NCI-H2107 (cell line): Measurements from ENCODE around the gene SPOCK1.

Source experiments
- DNase-seq: peaks from one replicate; lab custom pipeline; 2025; lab: John Stamatoyannopoulos, UW

Gene SPOCK1

GRCh38 chr5:137441476-137441875 lies 57.6 kb downstream of the SPOCK1 start:
- no peak for DNase-seq

GRCh38 chr5:137440795-137441194 lies 58.3 kb downstream of the SPOCK1 start:
- no peak for DNase-seq

GRCh38 chr5:137439645-137440044 lies 59.5 kb downstream of the SPOCK1 start:
- DNase-seq = no peak

GRCh38 chr5:137438932-137439331 lies 60.2 kb downstream of the SPOCK1 start:
- no peak for DNase-seq

- DNase-seq = no peak
Observed at GRCh38 chr5:137437774-137438173, 61.4 kb downstream of the SPOCK1 start.

- no peak for DNase-seq
Observed at GRCh38 chr5:137433539-137433938, 65.6 kb downstream of the SPOCK1 start.

- DNase-seq = no peak
Observed at GRCh38 chr5:137432376-137432775, 66.8 kb downstream of the SPOCK1 start.

GRCh38 chr5:137431051-137431450 lies 68.1 kb downstream of the SPOCK1 start:
- no peak for DNase-seq

GRCh38 chr5:137415231-137415681 lies 83.9 kb downstream of the SPOCK1 start:
- DNase-seq = no peak

GRCh38 chr5:137414112-137414755 lies 84.9 kb downstream of the SPOCK1 start:
- DNase-seq = no peak

- no peak for DNase-seq
Observed at GRCh38 chr5:137412136-137412535, 87.0 kb downstream of the SPOCK1 start.

- no peak for DNase-seq
Observed at GRCh38 chr5:137410234-137411010, 88.7 kb downstream of the SPOCK1 start.

- DNase-seq = no peak
Observed at GRCh38 chr5:137409736-137410135, 89.4 kb downstream of the SPOCK1 start.

GRCh38 chr5:137407090-137407489 lies 92.0 kb downstream of the SPOCK1 start:
- no peak for DNase-seq

- no peak for DNase-seq
Observed at GRCh38 chr5:137405393-137405792, 93.7 kb downstream of the SPOCK1 start.

GRCh38 chr5:137403869-137404268 lies 95.3 kb downstream of the SPOCK1 start:
- DNase-seq = no peak

GRCh38 chr5:137402436-137403187 lies 96.5 kb downstream of the SPOCK1 start:
- no peak for DNase-seq

GRCh38 chr5:137401946-137402345 lies 97.2 kb downstream of the SPOCK1 start:
- no peak for DNase-seq

- DNase-seq = no peak
Observed at GRCh38 chr5:137400571-137400970, 98.6 kb downstream of the SPOCK1 start.

GRCh38 chr5:137399911-137400310 lies 99.2 kb downstream of the SPOCK1 start:
- no peak for DNase-seq

GRCh38 chr5:137398751-137399150 lies 100.4 kb downstream of the SPOCK1 start:
- no peak for DNase-seq

- no peak for DNase-seq
Observed at GRCh38 chr5:137398154-137398553, 101.0 kb downstream of the SPOCK1 start.
